H9 (cell line): Measurements from ENCODE around the gene CCDC60. TPM values are rescaled to one million over a fixed set of nuclear protein-coding genes. Genes with fewer than 3 reads are reported as not detected.

ENCODE experiments used
- DNase-seq: peaks from one replicate; pipeline ENCODE4 v3.0.0-alpha.2; 2017
- H2AFZ ChIP-seq: one replicate; pipeline ENCODE4 v1.6.1; 2013; ENCODE audit warnings: mild to moderate bottlenecking, low read length, control low read depth, moderate library complexity
- H2AK5ac ChIP-seq: 2 replicates; pipeline ENCODE4 v1.6.1; 2013; ENCODE audit warnings: low read length, control low read depth, mixed read lengths; ENCODE audit not compliant: insufficient read length
- H2BK120ac ChIP-seq: one replicate; pipeline ENCODE4 v1.6.1; 2013; ENCODE audit warnings: low read depth, mild to moderate bottlenecking, low read length, control low read depth, inconsistent platforms; ENCODE audit not compliant: poor library complexity, severe bottlenecking
- H2BK12ac ChIP-seq: 2 replicates; pipeline ENCODE4 v1.6.1; 2013; ENCODE audit warnings: low read length, control low read depth, mixed read lengths, low read depth; ENCODE audit not compliant: insufficient read length
- H2BK15ac ChIP-seq: 2 replicates; pipeline ENCODE4 v1.6.1; 2013; ENCODE audit warnings: low read depth, low read length, control low read depth
- H2BK20ac ChIP-seq: one replicate; pipeline ENCODE4 v1.6.1; 2013; ENCODE audit warnings: low read depth, mild to moderate bottlenecking, low read length, control low read depth, inconsistent platforms; ENCODE audit not compliant: poor library complexity, severe bottlenecking
- H2BK5ac ChIP-seq: 2 replicates; pipeline ENCODE4 v1.6.1; 2013; ENCODE audit warnings: low read length, control low read depth, mixed read lengths; ENCODE audit not compliant: insufficient read length
- H3K14ac ChIP-seq: 2 replicates; pipeline ENCODE4 v1.6.1; 2013; ENCODE audit warnings: low read length, control low read depth; ENCODE audit not compliant: insufficient read depth
- H3K18ac ChIP-seq: 2 replicates; pipeline ENCODE4 v1.6.1; 2013; ENCODE audit warnings: low read depth, mild to moderate bottlenecking, mixed read lengths, low read length, control low read depth; ENCODE audit not compliant: insufficient read length
- H3K23ac ChIP-seq: 2 replicates; pipeline ENCODE4 v1.6.1; 2013; ENCODE audit warnings: low read length, control low read depth, mixed read lengths, low read depth; ENCODE audit not compliant: insufficient read length
- H3K23me2 ChIP-seq: 2 replicates; pipeline ENCODE4 v1.6.1; 2013; ENCODE audit warnings: low read depth, mild to moderate bottlenecking, mixed read lengths, low read length, control low read depth; ENCODE audit not compliant: insufficient read length, poor library complexity, severe bottlenecking
- H3K27ac ChIP-seq: 2 replicates; pipeline ENCODE4 v1.5.1; 2013; ENCODE audit warnings: low read length, control low read depth, mixed read lengths, low read depth; ENCODE audit not compliant: insufficient read length
- H3K27me3 ChIP-seq: 2 replicates; pipeline ENCODE4 v1.6.1; 2013; ENCODE audit warnings: low read length, control low read depth, inconsistent platforms; ENCODE audit not compliant: insufficient read depth
- H3K4ac ChIP-seq: 2 replicates; pipeline ENCODE4 v1.6.1; 2013; ENCODE audit warnings: low read depth, mild to moderate bottlenecking, control low read depth, inconsistent platforms, low read length, moderate library complexity
- H3K4me1 ChIP-seq: 2 replicates; pipeline ENCODE4 v1.6.1; 2013; ENCODE audit warnings: low read length, control low read depth, inconsistent platforms; ENCODE audit not compliant: insufficient read depth
- H3K4me2 ChIP-seq: 2 replicates; pipeline ENCODE4 v1.6.1; 2013; ENCODE audit warnings: low read length, control low read depth, mixed read lengths; ENCODE audit not compliant: insufficient read length, insufficient read depth
- H3K56ac ChIP-seq: 2 replicates; pipeline ENCODE4 v1.6.1; 2013; ENCODE audit warnings: low read depth, mild to moderate bottlenecking, mixed read lengths, low read length, control low read depth; ENCODE audit not compliant: insufficient read length
- H3K79me1 ChIP-seq: 2 replicates; pipeline ENCODE4 v1.6.1; 2013; ENCODE audit warnings: low read depth, mild to moderate bottlenecking, moderate library complexity, low read length, control low read depth, inconsistent platforms; ENCODE audit not compliant: insufficient read depth, poor library complexity, severe bottlenecking
- H3K79me2 ChIP-seq: 2 replicates; pipeline ENCODE4 v1.6.1; 2013; ENCODE audit warnings: low read length, control low read depth, inconsistent platforms; ENCODE audit not compliant: insufficient read depth
- H3K9ac ChIP-seq: 2 replicates; pipeline ENCODE4 v1.6.1; 2013; ENCODE audit warnings: low read length, control low read depth, mixed read lengths; ENCODE audit not compliant: insufficient read length; ENCODE audit errors: extremely low read depth
- H3K9me3 ChIP-seq: one replicate; pipeline ENCODE4 v1.6.1; 2013; ENCODE audit warnings: low read depth, low read length, inconsistent platforms; ENCODE audit not compliant: control insufficient read depth
- H3T11ph ChIP-seq: one replicate; pipeline ENCODE4 v1.6.1; 2013; ENCODE audit warnings: mild to moderate bottlenecking, low read length, control low read depth, inconsistent platforms
- H4K20me1 ChIP-seq: one replicate; pipeline ENCODE4 v1.6.1; 2013; ENCODE audit not compliant: control insufficient read depth, insufficient read length, insufficient read depth
- H4K5ac ChIP-seq: 2 replicates; pipeline ENCODE4 v1.6.1; 2013; ENCODE audit warnings: low read depth, mild to moderate bottlenecking, mixed read lengths, low read length, control low read depth; ENCODE audit not compliant: insufficient read length
- H4K8ac ChIP-seq: replicated peaks from 2 replicates; pipeline ENCODE4 v1.6.1; 2013; ENCODE audit warnings: low read length, control low read depth, mixed read lengths, low read depth; ENCODE audit not compliant: insufficient read length
- H4K91ac ChIP-seq: 2 replicates; pipeline ENCODE4 v1.6.1; 2013; ENCODE audit warnings: low read depth, mild to moderate bottlenecking, moderate library complexity, mixed read lengths, low read length, control low read depth; ENCODE audit not compliant: insufficient read length
- H3K27ac Mint-ChIP-seq, 3 experiments: 2 replicates in 2 of 3; 3 replicates in 1 of 3; pipeline ENCODE4 v1.8.0; 2020 to 2021; ENCODE audit warnings: mixed read lengths in 3 of 3, mild to moderate bottlenecking in 1 of 3, moderate library complexity in 1 of 3
- H3K27me3 Mint-ChIP-seq: 2 replicates; pipeline ENCODE4 v1.8.0; 2021; ENCODE audit warnings: low read depth, mild to moderate bottlenecking, moderate library complexity, mixed read lengths
- H3K36me3 Mint-ChIP-seq, 3 experiments: 2 replicates in 2 of 3; 3 replicates in 1 of 3; pipeline ENCODE4 v1.8.0; 2020 to 2021; ENCODE audit warnings: low read depth in 3 of 3, mixed read lengths in 3 of 3; ENCODE audit not compliant: insufficient read depth in 1 of 3
- H3K4me1 Mint-ChIP-seq, 2 experiments: 2 replicates each; pipeline ENCODE4 v1.8.0; 2020; ENCODE audit warnings: mixed read lengths in 2 of 2
- H3K4me3 Mint-ChIP-seq, 2 experiments: 2 replicates in 1 of 2; 3 replicates in 1 of 2; pipeline ENCODE4 v1.8.0; 2020 to 2021; ENCODE audit warnings: mild to moderate bottlenecking in 2 of 2, mixed read lengths in 2 of 2, moderate library complexity in 1 of 2
- H3K9me3 Mint-ChIP-seq, 2 experiments: 2 replicates in 1 of 2; 3 replicates in 1 of 2; pipeline ENCODE4 v1.8.0; 2020; ENCODE audit warnings: mild to moderate bottlenecking in 2 of 2, mixed read lengths in 2 of 2, moderate library complexity in 1 of 2
- total RNA-seq: library from RNA; stranded (reverse); gene quantifications from 2 replicates; pipeline ENCODE4 v1.2.1, GENCODE V29; 2021
- TF ChIP-seq, protein P1 (sequence below): fragments of 200-600 bp; sonication (generic); conservative IDR thresholded peaks from 3 replicates; pipeline ENCODE4 v1.8.0; 2021; ENCODE audit warnings: antibody characterized with exemption, mild to moderate bottlenecking

CCDC60 gene
- total RNA-seq, 1 experiment from 2014 or later: 0.44 TPM

DNA sequence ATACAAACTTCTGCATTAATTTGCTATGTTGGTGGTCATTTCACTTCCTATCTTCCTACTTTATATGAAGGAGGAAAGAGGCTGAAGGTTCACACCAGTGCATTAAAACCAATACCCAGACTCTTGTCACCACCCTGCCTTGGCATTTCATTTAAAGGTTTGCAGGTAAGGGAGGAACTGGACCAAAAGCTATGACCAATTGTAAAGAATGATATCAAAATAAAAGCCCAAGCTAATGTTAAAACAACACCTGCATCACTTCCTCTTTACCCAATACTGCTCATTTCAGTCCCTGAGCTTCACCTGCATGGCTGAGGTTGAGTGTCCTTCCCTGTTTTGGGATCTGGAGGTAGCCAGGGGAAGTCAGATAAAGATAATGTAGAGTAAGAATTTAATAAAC lies 211.8 kb downstream of the CCDC60 start:
- no peak overlapping the region for H2BK5ac ChIP-seq
- H2BK20ac ChIP-seq: no peak overlapping the region
- no peak overlapping the region for H3K4ac ChIP-seq
- H3K4me1 Mint-ChIP-seq: peaks cover 0 to 3% of the 10 kb centered on the region in 2 experiments; a peak in 2 of 4 replicates
- no peak overlapping the region for H3K56ac ChIP-seq
- no peak overlapping the region for H3K14ac ChIP-seq
- peaks cover 19% of the 10 kb centered on the region for H3K27me3 Mint-ChIP-seq
- no peak overlapping the region for H3K27ac Mint-ChIP-seq
- DNase-seq: no peak
- no peak overlapping the region for H3K9ac ChIP-seq
- H3K9me3 ChIP-seq: no peaks in the 10 kb centered on the region
- H3K27me3 ChIP-seq: peaks cover 3% of the 10 kb centered on the region; the same call in 1 of the 2 replicates
- H3T11ph ChIP-seq: no peak overlapping the region
- H2AK5ac ChIP-seq: no peak overlapping the region
- H2BK120ac ChIP-seq: no peak overlapping the region
- no peaks in the 10 kb centered on the region; a peak in 1 of 5 replicates for H3K9me3 Mint-ChIP-seq
- no peaks in the 10 kb centered on the region for H4K20me1 ChIP-seq
- TF ChIP-seq, protein P1, sequence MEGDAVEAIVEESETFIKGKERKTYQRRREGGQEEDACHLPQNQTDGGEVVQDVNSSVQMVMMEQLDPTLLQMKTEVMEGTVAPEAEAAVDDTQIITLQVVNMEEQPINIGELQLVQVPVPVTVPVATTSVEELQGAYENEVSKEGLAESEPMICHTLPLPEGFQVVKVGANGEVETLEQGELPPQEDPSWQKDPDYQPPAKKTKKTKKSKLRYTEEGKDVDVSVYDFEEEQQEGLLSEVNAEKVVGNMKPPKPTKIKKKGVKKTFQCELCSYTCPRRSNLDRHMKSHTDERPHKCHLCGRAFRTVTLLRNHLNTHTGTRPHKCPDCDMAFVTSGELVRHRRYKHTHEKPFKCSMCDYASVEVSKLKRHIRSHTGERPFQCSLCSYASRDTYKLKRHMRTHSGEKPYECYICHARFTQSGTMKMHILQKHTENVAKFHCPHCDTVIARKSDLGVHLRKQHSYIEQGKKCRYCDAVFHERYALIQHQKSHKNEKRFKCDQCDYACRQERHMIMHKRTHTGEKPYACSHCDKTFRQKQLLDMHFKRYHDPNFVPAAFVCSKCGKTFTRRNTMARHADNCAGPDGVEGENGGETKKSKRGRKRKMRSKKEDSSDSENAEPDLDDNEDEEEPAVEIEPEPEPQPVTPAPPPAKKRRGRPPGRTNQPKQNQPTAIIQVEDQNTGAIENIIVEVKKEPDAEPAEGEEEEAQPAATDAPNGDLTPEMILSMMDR: no peak
- no peak overlapping the region for H4K8ac ChIP-seq
- no peak overlapping the region for H3K18ac ChIP-seq
- H3K4me1 ChIP-seq: no peaks in the 10 kb centered on the region
- no peaks in the 10 kb centered on the region for H3K79me1 ChIP-seq
- H3K4me3 Mint-ChIP-seq: no peak overlapping the region
- no peak overlapping the region for H2AFZ ChIP-seq
- no peak overlapping the region for H3K27ac ChIP-seq
- H3K23me2 ChIP-seq: no peaks in the 10 kb centered on the region
- H4K5ac ChIP-seq: no peak overlapping the region
- no peak overlapping the region for H3K23ac ChIP-seq
- H4K91ac ChIP-seq: no peak overlapping the region
- no peaks in the 10 kb centered on the region; the same call in 1 of the 2 replicates for H3K79me2 ChIP-seq
- H3K36me3 Mint-ChIP-seq: no peaks in the 10 kb centered on the region
- no peak overlapping the region for H2BK15ac ChIP-seq
- no peak overlapping the region for H3K4me2 ChIP-seq
- no peak overlapping the region for H2BK12ac ChIP-seq
